ENCODE results near the gene ZDHHC18.

Gene ZDHHC18

GRCh38 chr1:26814893-26815292 is 11.6 kb upstream of the ZDHHC18 start:
- TF ChIP-seq SPI1 (IDR thresholded peaks at IDR 0.05; ENCODE audit: borderline replicate concordance, low read depth) (no peak), CTCF (IDR thresholded peaks at IDR 0.05; ENCODE audit: insufficient read depth, low read length) (no peak), POLR2AphosphoS5 (IDR thresholded peaks at IDR 0.05; ENCODE audit: low read depth) (no peak), GABPA (IDR thresholded peaks at IDR 0.05; ENCODE audit: low read depth) (no peak), REST (IDR thresholded peaks at IDR 0.05; ENCODE audit: insufficient replicate concordance, low read depth) (no peak)

DNA sequence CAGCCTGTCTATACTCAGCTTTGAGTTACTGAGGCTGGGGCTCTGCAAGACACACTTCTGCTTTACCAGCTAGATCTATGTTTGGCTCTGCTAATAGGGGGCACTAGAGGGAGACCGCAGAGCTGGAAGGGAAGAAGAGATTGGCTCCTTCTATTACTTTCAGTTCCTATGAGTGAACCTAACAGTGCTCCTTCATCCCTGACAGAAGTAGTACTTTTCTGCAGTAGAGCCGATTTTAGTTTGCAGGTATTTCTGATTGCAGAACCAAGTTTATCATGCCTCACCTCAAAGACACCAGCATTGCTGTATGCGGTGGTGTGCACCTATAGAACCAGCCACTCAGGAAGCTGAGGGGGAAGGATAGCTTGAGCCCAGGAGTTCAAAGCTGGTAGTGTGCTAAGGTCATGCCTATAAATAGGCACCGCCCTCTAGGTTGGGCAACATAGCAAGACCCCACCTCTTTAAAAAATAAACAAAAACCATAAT is 5.7 kb upstream of the ZDHHC18 start:
- Histone ChIP-seq H3K4me3 (replicated peaks; ENCODE audit: insufficient read depth, low read length) (peak overlapping the region; percentile 25; the same call in 1 of the 2 replicates), H3K27me3 (ENCODE audit: insufficient read depth, poor library complexity, severe bottlenecking) (no peaks in the 10 kb centered on the region), H3K27ac (replicated peaks) (no peak overlapping the region)
- peak; percentile 68 for TF ChIP-seq CTCF (IDR thresholded peaks at IDR 0.05; ENCODE audit: insufficient read depth, low read length)
- TF ChIP-seq REST (IDR thresholded peaks at IDR 0.05; ENCODE audit: insufficient replicate concordance, low read depth) = no peak
- TF ChIP-seq SPI1 (IDR thresholded peaks at IDR 0.05; ENCODE audit: borderline replicate concordance, low read depth) = peak; percentile 87
- TF ChIP-seq GABPA (IDR thresholded peaks at IDR 0.05; ENCODE audit: low read depth) = no peak
- TF ChIP-seq POLR2AphosphoS5 (IDR thresholded peaks at IDR 0.05; ENCODE audit: low read depth) = no peak
- peak in 1 of 2 experiments; percentile 77 for DNase-seq (ENCODE audit: low read depth in 1 of 2, low spot score in 1 of 2)

More at GRCh38 chr1:26814893-26815292, 11.6 kb upstream of the ZDHHC18 start:
- no peaks in the 10 kb centered on the region for H3K27me3 ChIP-seq (ENCODE audit: insufficient read depth, poor library complexity, severe bottlenecking)
- no peak overlapping the region for H3K27ac ChIP-seq (replicated peaks)
- no peak overlapping the region for H3K4me3 ChIP-seq (replicated peaks; ENCODE audit: insufficient read depth, low read length)
- DNase-seq (ENCODE audit: low read depth in 1 of 2, low spot score in 1 of 2) = no peak

DNA sequence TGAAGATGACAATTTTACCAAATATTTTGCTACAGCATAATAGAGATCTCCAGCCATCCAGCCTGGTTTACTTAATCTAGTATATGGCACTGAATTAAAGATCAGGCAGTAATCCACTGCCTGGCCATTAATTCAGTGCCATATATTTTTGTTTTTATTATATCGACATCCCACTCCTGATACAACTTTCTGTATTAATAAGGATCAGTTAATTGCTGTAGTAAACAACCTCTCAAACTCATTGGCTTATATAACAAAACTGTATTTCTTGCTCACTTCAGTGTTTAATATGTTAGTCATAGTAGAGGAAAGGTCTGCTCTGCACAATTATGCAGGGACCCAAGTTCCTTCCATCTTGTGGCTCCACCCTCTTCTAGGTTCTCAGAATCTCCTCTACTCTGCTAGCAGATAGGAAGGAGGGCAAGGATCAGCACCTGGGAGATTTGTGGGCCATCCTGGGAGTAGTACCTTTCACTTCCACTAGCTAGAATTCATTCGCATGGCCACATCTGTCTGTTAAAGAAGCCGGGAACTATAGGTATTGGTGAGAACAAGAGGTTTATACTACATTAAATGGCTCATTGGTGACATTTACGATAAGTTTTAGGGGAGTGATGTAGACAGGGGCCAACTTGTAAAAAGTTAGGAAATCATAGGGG is 3.6 kb upstream of the ZDHHC18 start:
- no peak for DNase-seq (ENCODE audit: low read depth in 1 of 2, low spot score in 1 of 2)
- no peak for TF ChIP-seq GABPA (IDR thresholded peaks at IDR 0.05; ENCODE audit: low read depth)
- no peak for TF ChIP-seq REST (IDR thresholded peaks at IDR 0.05; ENCODE audit: insufficient replicate concordance, low read depth)
- no peak for TF ChIP-seq SPI1 (IDR thresholded peaks at IDR 0.05; ENCODE audit: borderline replicate concordance, low read depth)
- no peak for TF ChIP-seq POLR2AphosphoS5 (IDR thresholded peaks at IDR 0.05; ENCODE audit: low read depth)
- no peak for TF ChIP-seq CTCF (IDR thresholded peaks at IDR 0.05; ENCODE audit: insufficient read depth, low read length)
- Histone ChIP-seq H3K27ac (replicated peaks) (no peak overlapping the region), H3K4me3 (replicated peaks; ENCODE audit: insufficient read depth, low read length) (no peak overlapping the region), H3K27me3 (ENCODE audit: insufficient read depth, poor library complexity, severe bottlenecking) (no peaks in the 10 kb centered on the region)

All from HL-60 (cell line).